WI38 (cell line): ENCODE data around the gene MRGPRD.

ENCODE experiments used
- H3K4me3 ChIP-seq: 2 replicates; pipeline ENCODE4 v1.5.1; 2011; ENCODE audit warnings: low read depth, mild to moderate bottlenecking, control low read depth, low read length
- TF ChIP-seq, protein P1 (sequence below): IDR thresholded peaks from 2 replicates; pipeline ENCODE4 v1.5.1; 2012; ENCODE audit warnings: low read depth, mild to moderate bottlenecking, control low read depth, low read length

The MRGPRD gene

GRCh38 chr11:69005183-69005630, 24.4 kb upstream of the MRGPRD start:
- TF ChIP-seq, protein P1, sequence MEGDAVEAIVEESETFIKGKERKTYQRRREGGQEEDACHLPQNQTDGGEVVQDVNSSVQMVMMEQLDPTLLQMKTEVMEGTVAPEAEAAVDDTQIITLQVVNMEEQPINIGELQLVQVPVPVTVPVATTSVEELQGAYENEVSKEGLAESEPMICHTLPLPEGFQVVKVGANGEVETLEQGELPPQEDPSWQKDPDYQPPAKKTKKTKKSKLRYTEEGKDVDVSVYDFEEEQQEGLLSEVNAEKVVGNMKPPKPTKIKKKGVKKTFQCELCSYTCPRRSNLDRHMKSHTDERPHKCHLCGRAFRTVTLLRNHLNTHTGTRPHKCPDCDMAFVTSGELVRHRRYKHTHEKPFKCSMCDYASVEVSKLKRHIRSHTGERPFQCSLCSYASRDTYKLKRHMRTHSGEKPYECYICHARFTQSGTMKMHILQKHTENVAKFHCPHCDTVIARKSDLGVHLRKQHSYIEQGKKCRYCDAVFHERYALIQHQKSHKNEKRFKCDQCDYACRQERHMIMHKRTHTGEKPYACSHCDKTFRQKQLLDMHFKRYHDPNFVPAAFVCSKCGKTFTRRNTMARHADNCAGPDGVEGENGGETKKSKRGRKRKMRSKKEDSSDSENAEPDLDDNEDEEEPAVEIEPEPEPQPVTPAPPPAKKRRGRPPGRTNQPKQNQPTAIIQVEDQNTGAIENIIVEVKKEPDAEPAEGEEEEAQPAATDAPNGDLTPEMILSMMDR: no peak
- no peak overlapping the region for H3K4me3 ChIP-seq

GRCh38 chr11:69004411-69005182, 23.8 kb upstream of the MRGPRD start:
- H3K4me3 ChIP-seq: no peak overlapping the region
- TF ChIP-seq, protein P1: no peak

GRCh38 chr11:69003866-69004367, 23.1 kb upstream of the MRGPRD start:
- TF ChIP-seq, protein P1: no peak
- H3K4me3 ChIP-seq: no peak overlapping the region

GRCh38 chr11:69003301-69003865, 22.6 kb upstream of the MRGPRD start:
- H3K4me3 ChIP-seq: no peak overlapping the region
- TF ChIP-seq, protein P1: no peak

DNA sequence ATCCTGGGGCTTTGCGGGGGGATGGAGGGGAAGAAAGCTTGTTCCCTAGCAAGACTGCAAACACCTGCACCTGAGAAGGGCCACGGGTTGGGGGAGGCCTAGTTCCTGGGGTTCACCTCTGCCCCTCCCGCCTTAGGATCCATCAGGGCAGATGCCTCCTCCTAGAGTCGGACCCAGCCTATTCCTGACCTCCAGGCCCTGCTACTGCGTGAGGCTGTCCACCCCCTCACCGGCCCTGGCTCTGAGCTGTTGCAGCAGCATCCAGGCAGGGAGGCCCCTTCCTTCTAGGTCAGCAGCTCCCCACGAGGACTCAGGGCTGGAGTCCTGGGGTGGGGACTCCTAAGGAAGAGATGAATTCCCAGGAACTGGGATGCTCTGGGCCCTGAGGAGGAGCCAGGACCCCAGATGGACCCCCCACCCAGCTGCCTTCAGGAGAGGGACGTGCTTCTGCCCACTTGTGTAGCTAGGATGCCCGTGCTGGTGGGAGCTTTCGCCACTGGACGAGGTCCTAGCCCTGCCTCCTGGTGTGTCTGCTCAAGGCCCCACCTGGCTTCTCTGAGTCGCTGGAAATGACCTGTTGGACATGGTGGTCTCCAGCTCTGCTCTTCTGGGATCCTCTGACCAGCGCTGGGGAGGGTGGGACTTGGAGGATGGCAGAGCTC, 21.9 kb upstream of the MRGPRD start:
- TF ChIP-seq, protein P1: no peak
- no peak overlapping the region for H3K4me3 ChIP-seq

GRCh38 chr11:69002110-69002569, 21.4 kb upstream of the MRGPRD start:
- no peak overlapping the region for H3K4me3 ChIP-seq
- TF ChIP-seq, protein P1: no peak
